A549 (cell line): ENCODE data around the gene CD300A. TPM values are rescaled to one million over a fixed set of nuclear protein-coding genes. Genes with fewer than 3 reads are reported as not detected.
"Not testable (repeated sequence)": the region's sequence is repeated elsewhere in the genome, so short reads cannot be mapped to it uniquely, and the experiment has no call there.

Experiments
- ATAC-seq, 2 experiments: fragments of 200-7000 bp in 1 of 2; fragments of >200 bp in 1 of 2; cut with Nextera tagmentation in 1 of 2; cut with Tn5 transposase in 1 of 2; 3 replicates each; pipeline versions ENCODE4 v1.8.0 to v1.9.1; 2018 to 2020; ENCODE audit warnings: mild to moderate bottlenecking in 1 of 2, moderate library complexity in 1 of 2
- CTCF ChIA-PET: fragments of 300-600 bp; sonication (Branson Sonifier 250); formaldehyde crosslinking; extraction: SDS; loops from one replicate; lab custom pipeline; 2021; ENCODE audit warnings: antibody characterized with exemption, inconsistent platforms; lab: Yijun Ruan, JAX
- POLR2A ChIA-PET: fragments of 350-600 bp; formaldehyde crosslinking; extraction: SDS; loops from one replicate; lab custom pipeline; 2021; ENCODE audit warnings: antibody characterized with exemption, inconsistent platforms; lab: Yijun Ruan, JAX
- DNase-seq, 2 experiments: peaks; one replicate each; pipeline versions ENCODE4 v3.0.0 to v3.0.0-alpha.2; 2011 to 2016; ENCODE audit warnings: low read depth in 1 of 2, low spot score in 1 of 2
- FAIRE-seq: peaks from 2 replicates; lab custom pipeline; 2011; peaks lifted over from hg19 to GRCh38; lab: Jason Lieb, UNC
- H3K27ac ChIP-seq, 2 experiments: fragments of >200 bp; sonication (Bioruptor Twin); formaldehyde crosslinking; 3 replicates each; pipeline ENCODE4 v1.5.1; 2016 to 2017
- H3K4me1 ChIP-seq: fragments of >200 bp; sonication (Bioruptor Twin); formaldehyde crosslinking; 3 replicates; pipeline ENCODE4 v1.6.1; 2016
- H3K4me2 ChIP-seq: fragments of >200 bp; sonication (Bioruptor Twin); formaldehyde crosslinking; 3 replicates; pipeline ENCODE4 v1.6.1; 2016
- H3K4me3 ChIP-seq: fragments of >200 bp; sonication (Bioruptor Twin); formaldehyde crosslinking; 3 replicates; pipeline ENCODE4 v1.5.1; 2016
- H3K9me3 ChIP-seq: fragments of >200 bp; sonication (Bioruptor Twin); formaldehyde crosslinking; 3 replicates; pipeline ENCODE4 v1.6.1; 2016
- CBX8 ChIP-seq: fragments of 200-600 bp; sonication (generic); IDR thresholded peaks from 2 replicates; pipeline ENCODE4 v1.6.1; 2016
- EP300 ChIP-seq, 2 experiments: fragments of >200 bp; sonication (Bioruptor Twin); formaldehyde crosslinking; IDR thresholded peaks; 2 replicates in 1 of 2; 3 replicates in 1 of 2; pipeline ENCODE4 v1.6.1; 2016 to 2017
- ESRRA ChIP-seq: fragments of 150-350 bp; IDR thresholded peaks from 2 replicates; pipeline ENCODE4 v1.6.1; 2014; ENCODE audit warnings: mild to moderate bottlenecking, low read length, borderline replicate concordance
- FOSB ChIP-seq: fragments of 250-450 bp; sonication (Bioruptor Pico); IDR thresholded peaks from 2 replicates; pipeline ENCODE4 v1.5.0; 2020; ENCODE audit warnings: mild to moderate bottlenecking, moderate library complexity
- HOXB13 ChIP-seq: fragments of 250-450 bp; sonication (Bioruptor Pico); IDR thresholded peaks from 2 replicates; pipeline ENCODE4 v1.5.0; 2020; ENCODE audit warnings: low read depth, mild to moderate bottlenecking, moderate library complexity
- JUN ChIP-seq, 2 experiments: fragments of >200 bp; sonication (Bioruptor Twin); formaldehyde crosslinking; IDR thresholded peaks; 2 replicates in 1 of 2; 3 replicates in 1 of 2; pipeline ENCODE4 v1.6.1; 2016 to 2017
- KDM5A ChIP-seq: fragments of 200-600 bp; sonication (generic); IDR thresholded peaks from 2 replicates; pipeline ENCODE4 v1.6.1; 2016; ENCODE audit warnings: antibody characterized with exemption, mild to moderate bottlenecking
- MAFK ChIP-seq: fragments of 450-650 bp; IDR thresholded peaks from 2 replicates; pipeline ENCODE4 v1.6.1; 2014; ENCODE audit not compliant: partially characterized antibody
- MYC ChIP-seq: IDR thresholded peaks from 2 replicates; pipeline ENCODE4 v1.6.1; 2012; ENCODE audit warnings: mild to moderate bottlenecking, inconsistent platforms, low read length, improper control_type of control experiment, borderline replicate concordance
- NR3C1 ChIP-seq: fragments of >200 bp; sonication (Bioruptor Twin); formaldehyde crosslinking; IDR thresholded peaks from 3 replicates; pipeline ENCODE4 v1.6.1; 2017
- POLR2A ChIP-seq: IDR thresholded peaks from 2 replicates; pipeline ENCODE4 v1.6.1; 2012; ENCODE audit warnings: mild to moderate bottlenecking, low read length
- RAD21 ChIP-seq, 2 experiments: fragments of >200 bp in 1 of 2; sonication (Bioruptor Twin) in 1 of 2; formaldehyde crosslinking in 1 of 2; IDR thresholded peaks in 1 of 2; conservative IDR thresholded peaks in 1 of 2; 2 replicates in 1 of 2; 3 replicates in 1 of 2; pipeline ENCODE4 v1.6.1; 2012 to 2018; ENCODE audit warnings: inconsistent platforms in 1 of 2
- RFX5 ChIP-seq: fragments of 450-650 bp; IDR thresholded peaks from 2 replicates; pipeline ENCODE4 v1.7.1; 2014; ENCODE audit warnings: antibody characterized with exemption, mild to moderate bottlenecking, moderate library complexity
- SMC3 ChIP-seq: fragments of >200 bp; sonication (Bioruptor Twin); formaldehyde crosslinking; IDR thresholded peaks from 3 replicates; pipeline ENCODE4 v1.6.1; 2018; ENCODE audit warnings: inconsistent platforms
- SREBF2 ChIP-seq: fragments of 450-650 bp; IDR thresholded peaks from 2 replicates; pipeline ENCODE4 v1.6.1; 2014; ENCODE audit warnings: mild to moderate bottlenecking, moderate library complexity
- TFCP2L1 ChIP-seq: fragments of 250-450 bp; sonication (Bioruptor Pico); IDR thresholded peaks from 2 replicates; pipeline ENCODE4 v1.5.0; 2021; ENCODE audit warnings: mild to moderate bottlenecking
- TP53 ChIP-seq: fragments of 250-450 bp; sonication (Bioruptor Pico); IDR thresholded peaks from 2 replicates; pipeline ENCODE4 v1.5.0; 2021; ENCODE audit warnings: mild to moderate bottlenecking, moderate library complexity
- ZSCAN20 ChIP-seq: fragments of 250-450 bp; sonication (Bioruptor Pico); IDR thresholded peaks from 2 replicates; pipeline ENCODE4 v1.8.0; 2022; ENCODE audit warnings: mild to moderate bottlenecking, moderate library complexity
- WGBS: methylation state at CpG from one replicate; pipeline ENCODE4 v1.1.6; 2017; ENCODE audit errors: missing lambda C conversion rate; 5-methylcytosine and 5-hydroxymethylcytosine counted together
- polyA plus RNA-seq, 4 experiments: library from polyadenylated mRNA; depleted of rRNA in 3 of 4; stranded (reverse); fragments of >200 nt; fragmentation: RNase III in 1 of 4; extraction: RNeasy Plus Mini Kit Qiagen cat#74134 plus additional on column Dnase treatment in 1 of 4; gene quantifications; 2 replicates in 3 of 4; 3 replicates in 1 of 4; pipeline ENCODE4 v1.2.3, GENCODE V29; 2011 to 2017
- TF ChIP-seq, protein P1 (sequence below): fragments of >200 bp; sonication (Bioruptor Twin); formaldehyde crosslinking; IDR thresholded peaks from 3 replicates; pipeline ENCODE4 v1.5.1; 2016
- TF ChIP-seq, protein P2 (sequence below): IDR thresholded peaks from 2 replicates; pipeline ENCODE4 v1.6.1; 2012; ENCODE audit warnings: low read depth, borderline replicate concordance
- TF ChIP-seq, protein P3 (sequence below): fragments of >200 bp; sonication (Bioruptor Twin); formaldehyde crosslinking; IDR thresholded peaks from 2 replicates; pipeline ENCODE4 v1.6.1; 2016

CD300A gene
- polyA plus RNA-seq, 2 of the 4 experiments (the other 2 are of a cell fraction): not detected

DNA sequence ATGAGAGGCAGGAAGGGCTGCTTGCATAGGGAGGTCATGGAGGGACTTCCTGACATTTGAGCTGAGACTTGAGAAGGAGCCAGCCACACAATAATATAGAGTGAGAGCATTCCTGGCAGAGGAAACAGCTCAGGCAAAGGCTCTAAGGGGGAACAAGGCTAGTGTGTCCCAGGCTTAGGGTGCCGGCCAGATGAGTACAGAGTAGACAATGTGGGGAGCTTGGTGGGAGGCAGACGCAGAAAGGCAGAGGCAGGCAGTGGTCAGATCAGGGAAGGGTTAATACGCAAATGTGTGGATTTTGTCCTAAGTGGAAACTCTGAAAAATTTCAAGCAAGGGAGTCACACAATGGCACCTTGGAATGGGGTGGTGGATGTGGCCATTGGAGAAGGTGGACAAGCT is 33.6 kb downstream of the CD300A start (continued):
- TF ChIP-seq, protein P1, sequence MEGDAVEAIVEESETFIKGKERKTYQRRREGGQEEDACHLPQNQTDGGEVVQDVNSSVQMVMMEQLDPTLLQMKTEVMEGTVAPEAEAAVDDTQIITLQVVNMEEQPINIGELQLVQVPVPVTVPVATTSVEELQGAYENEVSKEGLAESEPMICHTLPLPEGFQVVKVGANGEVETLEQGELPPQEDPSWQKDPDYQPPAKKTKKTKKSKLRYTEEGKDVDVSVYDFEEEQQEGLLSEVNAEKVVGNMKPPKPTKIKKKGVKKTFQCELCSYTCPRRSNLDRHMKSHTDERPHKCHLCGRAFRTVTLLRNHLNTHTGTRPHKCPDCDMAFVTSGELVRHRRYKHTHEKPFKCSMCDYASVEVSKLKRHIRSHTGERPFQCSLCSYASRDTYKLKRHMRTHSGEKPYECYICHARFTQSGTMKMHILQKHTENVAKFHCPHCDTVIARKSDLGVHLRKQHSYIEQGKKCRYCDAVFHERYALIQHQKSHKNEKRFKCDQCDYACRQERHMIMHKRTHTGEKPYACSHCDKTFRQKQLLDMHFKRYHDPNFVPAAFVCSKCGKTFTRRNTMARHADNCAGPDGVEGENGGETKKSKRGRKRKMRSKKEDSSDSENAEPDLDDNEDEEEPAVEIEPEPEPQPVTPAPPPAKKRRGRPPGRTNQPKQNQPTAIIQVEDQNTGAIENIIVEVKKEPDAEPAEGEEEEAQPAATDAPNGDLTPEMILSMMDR: no peak
- no peak for TF ChIP-seq KDM5A
- TF ChIP-seq, all 56 proteins: peak for 0

DNA sequence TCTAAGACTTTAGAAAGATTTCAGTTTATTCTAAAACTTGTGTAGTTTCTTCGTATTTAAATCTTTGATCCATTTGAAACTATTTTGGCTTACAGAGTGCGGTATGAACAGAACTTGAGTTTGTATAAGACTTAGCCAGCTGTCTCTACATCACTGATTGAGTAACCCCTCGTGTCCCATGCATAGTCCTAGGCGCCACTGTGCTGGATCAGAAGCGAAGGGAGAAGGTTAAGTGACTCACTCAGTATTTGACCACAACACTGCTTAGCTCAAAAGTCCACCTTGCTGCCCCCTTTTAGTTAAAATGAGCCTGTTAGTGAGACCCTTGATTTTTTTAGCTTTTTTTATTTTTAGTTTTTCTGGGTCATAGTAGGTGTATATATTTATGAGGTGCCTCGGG is 36.4 kb downstream of the CD300A start:
- no peak overlapping the region for H3K27ac ChIP-seq
- ChIA-PET CTCF (interaction anchor here (0.5 to 13.2 kb wide), 7 partner anchors 9 to 135 kb away, joined by 3 to 138 read pairs (median 7); partner anchors contain the start of gene GPR142), POLR2A (no interaction called here)

DNA sequence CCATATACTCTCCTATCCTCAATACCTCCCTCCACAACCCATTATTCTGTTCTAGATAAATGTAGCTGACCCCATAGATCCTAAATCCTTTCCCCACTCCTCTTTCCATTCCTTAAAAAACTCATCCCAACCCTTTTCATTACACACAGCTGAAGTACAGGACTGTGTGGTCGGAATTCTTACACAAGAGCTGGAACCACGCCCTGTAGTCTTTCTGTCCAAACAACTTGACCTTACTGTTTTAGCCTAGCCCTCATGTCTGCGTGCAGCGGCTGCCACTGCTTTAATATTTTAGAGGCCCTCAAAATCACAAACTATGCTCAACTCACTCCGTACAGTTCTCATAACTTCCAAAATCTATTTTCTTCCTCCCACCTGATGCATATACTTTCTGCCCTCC is 37.5 kb downstream of the CD300A start:
- H3K4me2 ChIP-seq, DNase-seq, FAIRE-seq, H3K4me1 ChIP-seq, ATAC-seq, H3K9me3 ChIP-seq, H3K4me3 ChIP-seq, H3K27ac ChIP-seq, CTCF ChIA-PET, POLR2A ChIA-PET: not testable (repeated sequence)
- WGBS: 44% methylated on average over 5 of the region's 5 CpGs

More for the DNA sequence above, 36.4 kb downstream of the CD300A start:
- DNase-seq (no peak), FAIRE-seq (no peak), ATAC-seq (no peak)
- no peaks in the 10 kb centered on the region for H3K4me1 ChIP-seq
- no peaks in the 10 kb centered on the region for H3K9me3 ChIP-seq
- no peak for TF ChIP-seq RFX5
- no peak for TF ChIP-seq RAD21 (conservative IDR thresholded peaks at IDR 0.05 in 1 of 2, IDR thresholded peaks at IDR 0.05 in 1 of 2)
- H3K4me2 ChIP-seq: no peak overlapping the region
- WGBS: 58% methylated on average over 6 of the region's 6 CpGs
- H3K4me3 ChIP-seq: no peak overlapping the region

DNA sequence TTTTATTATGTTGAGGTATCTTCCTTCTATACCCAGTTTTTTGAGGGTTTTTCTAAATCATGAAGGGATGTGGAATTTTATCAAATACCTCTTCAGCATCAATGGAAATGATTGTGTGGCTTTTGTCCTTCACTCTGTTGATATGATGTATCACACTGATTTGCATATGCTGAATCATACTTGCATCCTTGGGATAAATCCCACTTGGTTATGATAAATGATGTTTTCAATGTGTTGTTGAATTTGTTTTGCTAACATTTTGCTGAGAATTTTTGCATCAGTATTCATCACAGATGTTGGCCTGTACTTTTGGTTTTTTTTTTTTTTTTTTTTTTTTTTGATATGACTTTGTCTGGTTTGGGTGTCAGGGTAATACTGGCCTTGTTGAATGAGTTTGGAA is 41.7 kb downstream of the CD300A start:
- ChIA-PET POLR2A (no interaction called here), CTCF (interaction anchor here (1.4 to 2.1 kb wide), 3 partner anchors 14 to 139 kb away, joined by 4 to 5 read pairs (median 4); no protein-coding TSS in a partner anchor)
- no peak overlapping the region for H3K4me2 ChIP-seq
- ATAC-seq: no peak
- no peak overlapping the region for H3K4me3 ChIP-seq
- FAIRE-seq: no peak
- DNase-seq: no peak
- H3K27ac ChIP-seq: no peak overlapping the region
- H3K9me3 ChIP-seq: no peaks in the 10 kb centered on the region
- H3K4me1 ChIP-seq: no peaks in the 10 kb centered on the region
- TF ChIP-seq CBX8 (no peak), MAFK (no peak), NR3C1 (no peak), ESRRA (no peak), TP53 (CRISPR knock-in tag) (no peak), POLR2A (no peak), TFCP2L1 (CRISPR knock-in tag) (no peak), RAD21 (conservative IDR thresholded peaks at IDR 0.05 in 1 of 2, IDR thresholded peaks at IDR 0.05 in 1 of 2) (no peak), FOSB (CRISPR knock-in tag) (no peak)
- TF ChIP-seq, protein P2, sequence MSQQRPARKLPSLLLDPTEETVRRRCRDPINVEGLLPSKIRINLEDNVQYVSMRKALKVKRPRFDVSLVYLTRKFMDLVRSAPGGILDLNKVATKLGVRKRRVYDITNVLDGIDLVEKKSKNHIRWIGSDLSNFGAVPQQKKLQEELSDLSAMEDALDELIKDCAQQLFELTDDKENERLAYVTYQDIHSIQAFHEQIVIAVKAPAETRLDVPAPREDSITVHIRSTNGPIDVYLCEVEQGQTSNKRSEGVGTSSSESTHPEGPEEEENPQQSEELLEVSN: no peak

DNA sequence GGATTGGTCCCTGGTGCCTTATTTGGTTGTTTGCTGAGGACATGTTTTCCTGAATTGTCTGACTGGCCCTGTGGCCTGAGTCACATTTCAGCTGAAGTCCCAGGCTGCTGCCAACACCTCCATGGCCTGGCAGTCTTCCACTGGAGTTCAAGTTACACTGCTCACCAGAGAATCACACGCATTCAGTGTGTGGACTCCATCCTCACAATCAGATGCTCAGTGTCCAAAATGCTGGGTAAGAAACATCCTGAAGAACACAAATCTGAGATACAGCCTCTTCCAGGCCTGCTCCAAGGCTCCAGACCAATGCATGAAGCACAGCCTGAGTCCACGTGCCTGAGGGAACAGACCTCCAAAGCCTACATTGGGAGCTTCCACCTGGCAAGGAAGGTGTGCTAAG is 45.6 kb downstream of the CD300A start:
- no peak for ATAC-seq
- no peak overlapping the region for H3K4me2 ChIP-seq
- DNase-seq: no peak
- WGBS: 38% methylated on average over 2 of the region's 2 CpGs
- POLR2A ChIA-PET: no interaction called here
- no peak for FAIRE-seq
- H3K4me1 ChIP-seq: no peaks in the 10 kb centered on the region
- H3K9me3 ChIP-seq: peaks cover 14% of the 10 kb centered on the region
- no peak overlapping the region for H3K27ac ChIP-seq
- no peak overlapping the region for H3K4me3 ChIP-seq
- CTCF ChIA-PET: interaction anchor here (0.8 to 3.9 kb wide), 10 partner anchors 9 to 233 kb away, joined by 3 to 12 read pairs (median 4); partner anchors contain the start of genes BTBD17 and GPR142
- TF ChIP-seq ZSCAN20 (no peak), HOXB13 (no peak), SMC3 (no peak), EP300 (IDR thresholded peaks at IDR 0.05) (no peak), SREBF2 (no peak), NR3C1 (no peak), MYC (no peak), JUN (IDR thresholded peaks at IDR 0.05) (no peak)
- TF ChIP-seq, protein P3, sequence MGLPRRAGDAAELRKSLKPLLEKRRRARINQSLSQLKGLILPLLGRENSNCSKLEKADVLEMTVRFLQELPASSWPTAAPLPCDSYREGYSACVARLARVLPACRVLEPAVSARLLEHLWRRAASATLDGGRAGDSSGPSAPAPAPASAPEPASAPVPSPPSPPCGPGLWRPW: no peak
